Left hindlimb (tissue), 1 donor: ENCODE measurements around the gene FNDC1.

Source experiments
- DNase-seq: peaks from one replicate; pipeline ENCODE4 v3.0.0-alpha.2; 2018

Gene FNDC1

GRCh38 chr6:159313018-159313417, 143.8 kb downstream of the FNDC1 start:
- peak; percentile 50 for DNase-seq

GRCh38 chr6:159315562-159315961, 146.4 kb downstream of the FNDC1 start:
- no peak for DNase-seq

- no peak for DNase-seq
Observed at GRCh38 chr6:159317430-159317829, 148.2 kb downstream of the FNDC1 start.

- DNase-seq, result no peak
Observed at GRCh38 chr6:159321267-159321666, 152.1 kb downstream of the FNDC1 start.
